GM23248 (cell line): Measurements from ENCODE around the gene C4orf51. TPM values are rescaled to one million over a fixed set of nuclear protein-coding genes. Genes with fewer than 3 reads are reported as not detected.

Experiments used
- DNase-seq: peaks from one replicate; pipeline ENCODE4 v3.0.0-alpha.2; 2015
- H2AFZ ChIP-seq: fragments of 200-600 bp; sonication (generic); 2 replicates; pipeline ENCODE4 v1.6.1; 2016; ENCODE audit warnings: antibody characterized with exemption
- H3F3A ChIP-seq: fragments of 200-600 bp; sonication (generic); 2 replicates; pipeline ENCODE4 v1.6.1; 2016; ENCODE audit warnings: mild to moderate bottlenecking, antibody characterized with exemption, mixed run types; ENCODE audit not compliant: insufficient read depth
- H3K27ac ChIP-seq: fragments of 200-600 bp; sonication (generic); 2 replicates; pipeline ENCODE4 v1.5.1; 2016; ENCODE audit warnings: mild to moderate bottlenecking
- H3K27me3 ChIP-seq: fragments of 200-600 bp; sonication (generic); replicated peaks from 2 replicates; pipeline ENCODE4 v1.6.1; 2016; ENCODE audit warnings: mild to moderate bottlenecking; ENCODE audit not compliant: insufficient read depth
- H3K36me3 ChIP-seq: fragments of 200-600 bp; sonication (generic); 2 replicates; pipeline ENCODE4 v1.6.1; 2016; ENCODE audit warnings: low read depth, mild to moderate bottlenecking
- H3K4me1 ChIP-seq: fragments of 200-600 bp; sonication (generic); 2 replicates; pipeline ENCODE4 v1.6.1; 2016; ENCODE audit warnings: mild to moderate bottlenecking; ENCODE audit not compliant: insufficient read depth
- H3K4me2 ChIP-seq: fragments of 200-600 bp; sonication (generic); one replicate; pipeline ENCODE4 v1.6.1; 2016; ENCODE audit warnings: mild to moderate bottlenecking; ENCODE audit not compliant: unreplicated experiment
- H3K4me3 ChIP-seq: fragments of 200-600 bp; sonication (generic); 2 replicates; pipeline ENCODE4 v1.5.1; 2016; ENCODE audit warnings: mild to moderate bottlenecking
- H3K79me2 ChIP-seq: fragments of 200-600 bp; sonication (generic); 2 replicates; pipeline ENCODE4 v1.6.1; 2016; ENCODE audit warnings: mild to moderate bottlenecking; ENCODE audit not compliant: insufficient read depth
- H3K9ac ChIP-seq: fragments of 200-600 bp; sonication (generic); 2 replicates; pipeline ENCODE4 v1.6.1; 2016; ENCODE audit warnings: mild to moderate bottlenecking
- H3K9me2 ChIP-seq: fragments of 200-600 bp; sonication (generic); 2 replicates; pipeline ENCODE4 v1.6.1; 2016; ENCODE audit warnings: mixed run types, mild to moderate bottlenecking, moderate library complexity; ENCODE audit not compliant: insufficient read depth
- H3K9me3 ChIP-seq: fragments of 200-600 bp; sonication (generic); one replicate; pipeline ENCODE4 v1.6.1; 2017; ENCODE audit warnings: low read depth
- H4K20me1 ChIP-seq: fragments of 200-600 bp; sonication (generic); 2 replicates; pipeline ENCODE4 v1.6.0; 2016; ENCODE audit not compliant: insufficient read depth
- EZH2 ChIP-seq: fragments of 200-600 bp; sonication (generic); IDR thresholded peaks from 2 replicates; pipeline ENCODE4 v1.6.1; 2018; ENCODE audit warnings: antibody characterized with exemption, mild to moderate bottlenecking; ENCODE audit not compliant: insufficient read depth, poor library complexity, severe bottlenecking
- EZH2phosphoT487 ChIP-seq: fragments of 200-600 bp; sonication (generic); IDR thresholded peaks from 2 replicates; pipeline ENCODE4 v1.6.1; 2018; ENCODE audit warnings: antibody characterized with exemption, moderate library complexity, mild to moderate bottlenecking, low read depth; ENCODE audit not compliant: insufficient read depth
- WGBS, 2 experiments: methylation state at CpG; one replicate each; pipeline ENCODE4 v1.1.6; 2015 to 2017; ENCODE audit warnings: low lambda C conversion rate in 2 of 2, low coverage in 1 of 2; ENCODE audit errors: missing lambda C conversion rate in 2 of 2; 5-methylcytosine and 5-hydroxymethylcytosine counted together
- in situ Hi-C: fragments of 300-500 bp; cut with MboI; formaldehyde crosslinking; loops from 2 replicates; pipeline ENCODE4 v1.15.0; 2020
- polyA plus RNA-seq: library from polyadenylated mRNA; unstranded; fragments of >200 nt; fragmentation: Nextera tagmentation; extraction: Ambion mirVana; gene quantifications from 2 replicates; pipeline ENCODE4 v1.2.1, GENCODE V29; 2016
- total RNA-seq: library from RNA; depleted of rRNA; stranded (reverse); fragments of >200 nt; shearing (Covaris generic); gene quantifications from 2 replicates; pipeline ENCODE4 v1.2.3, GENCODE V29; 2014

Gene C4orf51
- total and polyA plus RNA-seq, 2 experiments from 2014 or later = not detected

GRCh38 chr4:145716200-145716599, 36.3 kb downstream of the C4orf51 start:
- no peak overlapping the region for H3K4me2 ChIP-seq
- WGBS, 2 experiments = 19 to 38% methylated on average over 3 of the region's 3 CpGs
- H3K9me3 ChIP-seq = no peaks in the 10 kb centered on the region
- no peaks in the 10 kb centered on the region for H4K20me1 ChIP-seq
- no peak overlapping the region for H3K4me3 ChIP-seq
- peaks cover 5% of the 10 kb centered on the region for H3K4me1 ChIP-seq
- no peaks in the 10 kb centered on the region for H3F3A ChIP-seq
- in situ Hi-C loops = no loop called here
- H2AFZ ChIP-seq = 0 out of 2 replicates have a peak overlapping the region, but pooled peaks have one; percentile 9
- H3K9ac ChIP-seq = no peak overlapping the region
- no peaks in the 10 kb centered on the region for H3K27me3 ChIP-seq
- no peaks in the 10 kb centered on the region for H3K36me3 ChIP-seq
- H3K9me2 ChIP-seq = no peaks in the 10 kb centered on the region
- peak; percentile 66 for DNase-seq
- no peaks in the 10 kb centered on the region for H3K79me2 ChIP-seq
- no peak overlapping the region for H3K27ac ChIP-seq
- TF ChIP-seq EZH2 = no peak
- no peak for TF ChIP-seq EZH2phosphoT487

GRCh38 chr4:145716661-145717200, 36.8 kb downstream of the C4orf51 start:
- peaks cover 5% of the 10 kb centered on the region for H3K4me1 ChIP-seq
- no peak for TF ChIP-seq EZH2phosphoT487
- TF ChIP-seq EZH2 = no peak
- no peaks in the 10 kb centered on the region for H3K9me3 ChIP-seq
- 10 to 27% methylated on average over 1 of the region's 1 CpG for WGBS, 2 experiments
- H3K27ac ChIP-seq = no peak overlapping the region
- DNase-seq = no peak
- H3K9me2 ChIP-seq = no peaks in the 10 kb centered on the region
- no peak overlapping the region for H3K4me2 ChIP-seq
- H3K36me3 ChIP-seq = no peaks in the 10 kb centered on the region
- no peaks in the 10 kb centered on the region for H4K20me1 ChIP-seq
- H2AFZ ChIP-seq = 0 out of 2 replicates have a peak overlapping the region, but pooled peaks have one; percentile 9
- no peaks in the 10 kb centered on the region for H3K79me2 ChIP-seq
- no peaks in the 10 kb centered on the region for H3F3A ChIP-seq
- H3K4me3 ChIP-seq = no peak overlapping the region
- in situ Hi-C loops = no loop called here
- no peaks in the 10 kb centered on the region for H3K27me3 ChIP-seq
- H3K9ac ChIP-seq = no peak overlapping the region

- Histone ChIP-seq H3K36me3 (no peaks in the 10 kb centered on the region), H3K9ac (no peak overlapping the region), H3K4me1 (peaks cover 5% of the 10 kb centered on the region), H3K27me3 (no peaks in the 10 kb centered on the region), H3K4me2 (no peak overlapping the region), H4K20me1 (no peaks in the 10 kb centered on the region), H3F3A (no peaks in the 10 kb centered on the region), H3K27ac (no peak overlapping the region), H2AFZ (no peak overlapping the region), H3K79me2 (no peaks in the 10 kb centered on the region), H3K9me2 (no peaks in the 10 kb centered on the region), H3K9me3 (no peaks in the 10 kb centered on the region), H3K4me3 (no peak overlapping the region)
- DNase-seq = no peak
- TF ChIP-seq EZH2phosphoT487 (no peak), EZH2 (no peak)
- in situ Hi-C loops = no loop called here
- 85 to 87% methylated on average over 10 of the region's 10 CpGs for WGBS, 2 experiments
Observed at GRCh38 chr4:145719752-145720624, 40.0 kb downstream of the C4orf51 start.

GRCh38 chr4:145720656-145721055, 40.7 kb downstream of the C4orf51 start:
- H3K27ac ChIP-seq = no peak overlapping the region
- no peaks in the 10 kb centered on the region for H3K9me2 ChIP-seq
- H2AFZ ChIP-seq = no peak overlapping the region
- H3K9ac ChIP-seq = no peak overlapping the region
- 85 to 94% methylated on average over 3 of the region's 3 CpGs for WGBS, 2 experiments
- no peak for TF ChIP-seq EZH2phosphoT487
- no peak for TF ChIP-seq EZH2
- no peaks in the 10 kb centered on the region for H4K20me1 ChIP-seq
- no peaks in the 10 kb centered on the region for H3K27me3 ChIP-seq
- no peaks in the 10 kb centered on the region for H3F3A ChIP-seq
- no peaks in the 10 kb centered on the region for H3K9me3 ChIP-seq
- no peak overlapping the region for H3K4me2 ChIP-seq
- no peaks in the 10 kb centered on the region for H3K36me3 ChIP-seq
- H3K79me2 ChIP-seq = no peaks in the 10 kb centered on the region
- in situ Hi-C loops = no loop called here
- H3K4me3 ChIP-seq = no peak overlapping the region
- H3K4me1 ChIP-seq = peaks cover 5% of the 10 kb centered on the region
- DNase-seq = no peak
